GM23338 (cell line): ENCODE results near the gene PANK4. TPM values are rescaled to one million over a fixed set of nuclear protein-coding genes. Genes with fewer than 3 reads are reported as not detected.

Source experiments
- ATAC-seq: fragments of 200-7000 bp; cut with Tn5 transposase; 3 replicates; pipeline ENCODE4 v1.9.1; 2020
- DNase-seq: peaks from one replicate; pipeline ENCODE4 v3.0.0-alpha.2; 2015; ENCODE audit warnings: low spot score
- H2AFZ ChIP-seq: fragments of 200-600 bp; sonication (generic); 2 replicates; pipeline ENCODE4 v1.8.0; 2016; ENCODE audit warnings: antibody characterized with exemption, mild to moderate bottlenecking, moderate library complexity
- H3F3A ChIP-seq: fragments of 200-600 bp; sonication (generic); replicated peaks from 2 replicates; pipeline ENCODE4 v1.8.0; 2017; ENCODE audit warnings: antibody characterized with exemption, mixed run types, low read depth
- H3K27ac ChIP-seq: fragments of 200-600 bp; sonication (generic); 2 replicates; pipeline ENCODE4 v1.6.1; 2016; ENCODE audit warnings: low read depth
- H3K27me3 ChIP-seq: fragments of 200-600 bp; sonication (generic); 2 replicates; pipeline ENCODE4 v1.8.0; 2016; ENCODE audit warnings: mild to moderate bottlenecking, mixed run types, moderate library complexity; ENCODE audit not compliant: insufficient read depth
- H3K36me3 ChIP-seq: fragments of 200-600 bp; sonication (generic); 2 replicates; pipeline ENCODE4 v1.8.0; 2016; ENCODE audit warnings: mild to moderate bottlenecking; ENCODE audit not compliant: insufficient read depth
- H3K4me1 ChIP-seq: fragments of 200-600 bp; sonication (generic); 2 replicates; pipeline ENCODE4 v1.8.0; 2016; ENCODE audit warnings: mild to moderate bottlenecking, moderate library complexity; ENCODE audit not compliant: insufficient read depth
- H3K4me2 ChIP-seq: fragments of 200-600 bp; sonication (generic); 2 replicates; pipeline ENCODE4 v1.7.1; 2017; ENCODE audit warnings: mixed run types
- H3K4me3 ChIP-seq: fragments of 200-600 bp; sonication (generic); 2 replicates; pipeline ENCODE4 v1.6.1; 2016; ENCODE audit warnings: mixed run types
- H3K79me2 ChIP-seq: fragments of 200-600 bp; sonication (generic); replicated peaks from 2 replicates; pipeline ENCODE4 v1.8.0; 2017; ENCODE audit warnings: mild to moderate bottlenecking; ENCODE audit not compliant: insufficient read depth
- H3K9me2 ChIP-seq: fragments of 200-600 bp; sonication (generic); 2 replicates; pipeline ENCODE4 v1.8.0; 2017; ENCODE audit not compliant: insufficient read depth
- H4K20me1 ChIP-seq: fragments of 200-600 bp; sonication (generic); replicated peaks from 2 replicates; pipeline ENCODE4 v1.8.0; 2017; ENCODE audit warnings: mild to moderate bottlenecking; ENCODE audit not compliant: insufficient read depth
- H3K27ac Mint-ChIP-seq: 2 replicates; pipeline ENCODE4 v1.8.0; 2020; ENCODE audit warnings: inconsistent platforms, mild to moderate bottlenecking, moderate library complexity, mixed read lengths
- H3K27me3 Mint-ChIP-seq: 3 replicates; pipeline ENCODE4 v1.8.0; 2022; ENCODE audit warnings: low read depth, mild to moderate bottlenecking, moderate library complexity, mixed read lengths, inconsistent platforms; ENCODE audit not compliant: insufficient read depth, poor library complexity
- H3K36me3 Mint-ChIP-seq: 3 replicates; pipeline ENCODE4 v1.8.0; 2021; ENCODE audit warnings: low read depth, mild to moderate bottlenecking, inconsistent platforms, moderate library complexity, mixed read lengths
- H3K4me1 Mint-ChIP-seq: 3 replicates; pipeline ENCODE4 v1.8.0; 2020; ENCODE audit warnings: mild to moderate bottlenecking, inconsistent platforms, mixed read lengths
- H3K4me3 Mint-ChIP-seq: 3 replicates; pipeline ENCODE4 v1.8.0; 2021; ENCODE audit warnings: moderate library complexity, mild to moderate bottlenecking, inconsistent platforms, mixed read lengths
- H3K9me3 Mint-ChIP-seq: 3 replicates; pipeline ENCODE4 v1.8.0; 2020; ENCODE audit warnings: moderate library complexity, mild to moderate bottlenecking, inconsistent platforms, mixed read lengths
- CREB1 ChIP-seq: fragments of 250-450 bp; sonication (Bioruptor Pico); IDR thresholded peaks from 2 replicates; pipeline ENCODE4 v1.5.0; 2020; ENCODE audit warnings: low read depth, mild to moderate bottlenecking, moderate library complexity
- EZH2 ChIP-seq: fragments of 200-600 bp; sonication (generic); IDR thresholded peaks from one replicate; pipeline ENCODE4 v1.8.0; 2017; ENCODE audit warnings: antibody characterized with exemption, mild to moderate bottlenecking, low read depth; ENCODE audit not compliant: unreplicated experiment
- JUNB ChIP-seq: IDR thresholded peaks from one replicate; pipeline ENCODE4 v1.6.1; 2016; ENCODE audit warnings: antibody characterized with exemption; ENCODE audit not compliant: unreplicated experiment
- NANOG ChIP-seq: IDR thresholded peaks from 2 replicates; pipeline ENCODE4 v1.6.1; 2016; ENCODE audit warnings: antibody characterized with exemption, borderline replicate concordance
- POLR2AphosphoS5 ChIP-seq: IDR thresholded peaks from 2 replicates; pipeline ENCODE4 v1.6.1; 2016; ENCODE audit warnings: antibody characterized with exemption, low read depth
- STAT1 ChIP-seq: IDR thresholded peaks from one replicate; pipeline ENCODE4 v1.6.1; 2016; ENCODE audit warnings: antibody characterized with exemption; ENCODE audit not compliant: unreplicated experiment
- ZNF331 ChIP-seq: fragments of 250-450 bp; sonication (Bioruptor Pico); IDR thresholded peaks from 2 replicates; pipeline ENCODE4 v1.5.0; 2020; ENCODE audit warnings: low read depth, mild to moderate bottlenecking, moderate library complexity
- polyA plus RNA-seq: library from polyadenylated mRNA; unstranded; fragments of >200 nt; fragmentation: Nextera tagmentation; extraction: Ambion mirVana; gene quantifications from 2 replicates; pipeline ENCODE4 v1.2.1, GENCODE V29; 2016
- total RNA-seq: library from RNA; depleted of rRNA; stranded (reverse); fragments of >200 nt; shearing (Covaris generic); gene quantifications from 2 replicates; pipeline ENCODE4 v1.2.3, GENCODE V29; 2014
- TF ChIP-seq, protein P1 (sequence below): fragments of 250-450 bp; sonication (Bioruptor Pico); IDR thresholded peaks from 2 replicates; pipeline ENCODE4 v1.5.0; 2020; ENCODE audit warnings: mild to moderate bottlenecking, moderate library complexity
- TF ChIP-seq, protein P2 (sequence below): IDR thresholded peaks from one replicate; pipeline ENCODE4 v1.6.1; 2018; ENCODE audit warnings: antibody characterized with exemption; ENCODE audit not compliant: unreplicated experiment
- TF ChIP-seq, protein P3 (sequence below): IDR thresholded peaks from 2 replicates; pipeline ENCODE4 v1.6.1; 2016; ENCODE audit warnings: antibody characterized with exemption
- TF ChIP-seq, protein P4 (sequence below), 2 experiments: fragments of 200-600 bp in 1 of 2; sonication (generic) in 1 of 2; conservative IDR thresholded peaks; 2 replicates each; pipeline versions ENCODE4 v1.5.1 to v1.6.1; 2016 to 2017; ENCODE audit warnings: antibody characterized with exemption in 2 of 2, low read depth in 2 of 2, mild to moderate bottlenecking in 2 of 2, moderate library complexity in 1 of 2

The PANK4 gene
- total and polyA plus RNA-seq, 2 experiments from 2014 or later, result 25.8 to 43.7 TPM

DNA sequence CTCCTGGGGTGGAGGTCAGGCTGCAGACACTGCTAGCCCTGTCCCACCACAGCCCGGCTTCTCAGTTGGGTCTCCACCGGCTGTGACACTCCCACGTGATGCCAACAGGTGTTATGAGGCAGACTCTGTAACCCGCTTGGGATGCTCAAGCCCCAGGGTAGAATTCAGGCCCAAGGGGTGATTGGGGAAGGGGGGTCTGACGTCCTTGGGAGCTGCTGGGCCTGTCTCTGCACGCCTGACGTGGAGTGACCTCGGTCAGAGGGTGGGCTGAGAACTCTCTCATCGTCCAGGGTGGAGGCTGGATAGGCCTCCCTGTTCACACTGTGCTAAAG is 11.4 kb upstream of the PANK4 start:
- no peak overlapping the region for H3K27ac ChIP-seq
- H3K27me3 ChIP-seq, result peaks cover 25% of the 10 kb centered on the region
- H3K4me1 ChIP-seq, result peaks cover 9% of the 10 kb centered on the region
- H3K4me2 ChIP-seq, result no peak overlapping the region
- H3K9me2 ChIP-seq, result no peaks in the 10 kb centered on the region
- ATAC-seq, result no peak
- Mint-ChIP-seq H3K27ac (no peak overlapping the region), H3K4me3 (no peak overlapping the region), H3K9me3 (no peaks in the 10 kb centered on the region), H3K4me1 (peaks cover 16% of the 10 kb centered on the region), H3K27me3 (peaks cover 33% of the 10 kb centered on the region), H3K36me3 (no peaks in the 10 kb centered on the region)
- H3K79me2 ChIP-seq, result no peaks in the 10 kb centered on the region
- no peak overlapping the region for H3K4me3 ChIP-seq
- no peak for DNase-seq
- H3F3A ChIP-seq, result 0 out of 2 replicates have a peak, but pooled peaks cover 3% of the 10 kb centered on the region
- no peaks in the 10 kb centered on the region for H3K36me3 ChIP-seq
- H4K20me1 ChIP-seq, result no peaks in the 10 kb centered on the region
- TF ChIP-seq JUNB, result no peak
- TF ChIP-seq POLR2AphosphoS5, result no peak
- no peak for TF ChIP-seq ZNF331 (CRISPR knock-in tag)
- TF ChIP-seq, protein P1, sequence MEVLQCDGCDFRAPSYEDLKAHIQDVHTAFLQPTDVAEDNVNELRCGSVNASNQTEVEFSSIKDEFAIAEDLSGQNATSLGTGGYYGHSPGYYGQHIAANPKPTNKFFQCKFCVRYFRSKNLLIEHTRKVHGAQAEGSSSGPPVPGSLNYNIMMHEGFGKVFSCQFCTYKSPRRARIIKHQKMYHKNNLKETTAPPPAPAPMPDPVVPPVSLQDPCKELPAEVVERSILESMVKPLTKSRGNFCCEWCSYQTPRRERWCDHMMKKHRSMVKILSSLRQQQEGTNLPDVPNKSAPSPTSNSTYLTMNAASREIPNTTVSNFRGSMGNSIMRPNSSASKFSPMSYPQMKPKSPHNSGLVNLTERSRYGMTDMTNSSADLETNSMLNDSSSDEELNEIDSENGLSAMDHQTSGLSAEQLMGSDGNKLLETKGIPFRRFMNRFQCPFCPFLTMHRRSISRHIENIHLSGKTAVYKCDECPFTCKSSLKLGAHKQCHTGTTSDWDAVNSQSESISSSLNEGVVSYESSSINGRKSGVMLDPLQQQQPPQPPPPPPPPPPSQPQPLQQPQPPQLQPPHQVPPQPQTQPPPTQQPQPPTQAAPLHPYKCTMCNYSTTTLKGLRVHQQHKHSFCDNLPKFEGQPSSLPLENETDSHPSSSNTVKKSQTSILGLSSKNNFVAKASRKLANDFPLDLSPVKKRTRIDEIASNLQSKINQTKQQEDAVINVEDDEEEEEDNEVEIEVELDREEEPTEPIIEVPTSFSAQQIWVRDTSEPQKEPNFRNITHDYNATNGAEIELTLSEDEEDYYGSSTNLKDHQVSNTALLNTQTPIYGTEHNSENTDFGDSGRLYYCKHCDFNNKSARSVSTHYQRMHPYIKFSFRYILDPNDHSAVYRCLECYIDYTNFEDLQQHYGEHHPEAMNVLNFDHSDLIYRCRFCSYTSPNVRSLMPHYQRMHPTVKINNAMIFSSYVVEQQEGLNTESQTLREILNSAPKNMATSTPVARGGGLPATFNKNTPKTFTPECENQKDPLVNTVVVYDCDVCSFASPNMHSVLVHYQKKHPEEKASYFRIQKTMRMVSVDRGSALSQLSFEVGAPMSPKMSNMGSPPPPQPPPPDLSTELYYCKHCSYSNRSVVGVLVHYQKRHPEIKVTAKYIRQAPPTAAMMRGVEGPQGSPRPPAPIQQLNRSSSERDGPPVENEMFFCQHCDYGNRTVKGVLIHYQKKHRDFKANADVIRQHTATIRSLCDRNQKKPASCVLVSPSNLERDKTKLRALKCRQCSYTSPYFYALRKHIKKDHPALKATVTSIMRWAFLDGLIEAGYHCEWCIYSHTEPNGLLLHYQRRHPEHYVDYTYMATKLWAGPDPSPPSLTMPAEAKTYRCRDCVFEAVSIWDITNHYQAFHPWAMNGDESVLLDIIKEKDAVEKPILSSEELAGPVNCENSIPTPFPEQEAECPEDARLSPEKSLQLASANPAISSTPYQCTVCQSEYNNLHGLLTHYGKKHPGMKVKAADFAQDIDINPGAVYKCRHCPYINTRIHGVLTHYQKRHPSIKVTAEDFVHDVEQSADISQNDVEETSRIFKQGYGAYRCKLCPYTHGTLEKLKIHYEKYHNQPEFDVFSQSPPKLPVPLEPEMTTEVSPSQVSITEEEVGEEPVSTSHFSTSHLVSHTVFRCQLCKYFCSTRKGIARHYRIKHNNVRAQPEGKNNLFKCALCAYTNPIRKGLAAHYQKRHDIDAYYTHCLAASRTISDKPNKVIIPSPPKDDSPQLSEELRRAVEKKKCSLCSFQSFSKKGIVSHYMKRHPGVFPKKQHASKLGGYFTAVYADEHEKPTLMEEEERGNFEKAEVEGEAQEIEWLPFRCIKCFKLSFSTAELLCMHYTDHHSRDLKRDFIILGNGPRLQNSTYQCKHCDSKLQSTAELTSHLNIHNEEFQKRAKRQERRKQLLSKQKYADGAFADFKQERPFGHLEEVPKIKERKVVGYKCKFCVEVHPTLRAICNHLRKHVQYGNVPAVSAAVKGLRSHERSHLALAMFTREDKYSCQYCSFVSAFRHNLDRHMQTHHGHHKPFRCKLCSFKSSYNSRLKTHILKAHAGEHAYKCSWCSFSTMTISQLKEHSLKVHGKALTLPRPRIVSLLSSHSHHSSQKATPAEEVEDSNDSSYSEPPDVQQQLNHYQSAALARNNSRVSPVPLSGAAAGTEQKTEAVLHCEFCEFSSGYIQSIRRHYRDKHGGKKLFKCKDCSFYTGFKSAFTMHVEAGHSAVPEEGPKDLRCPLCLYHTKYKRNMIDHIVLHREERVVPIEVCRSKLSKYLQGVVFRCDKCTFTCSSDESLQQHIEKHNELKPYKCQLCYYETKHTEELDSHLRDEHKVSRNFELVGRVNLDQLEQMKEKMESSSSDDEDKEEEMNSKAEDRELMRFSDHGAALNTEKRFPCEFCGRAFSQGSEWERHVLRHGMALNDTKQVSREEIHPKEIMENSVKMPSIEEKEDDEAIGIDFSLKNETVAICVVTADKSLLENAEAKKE (CRISPR knock-in tag), result no peak
- TF ChIP-seq, protein P2, sequence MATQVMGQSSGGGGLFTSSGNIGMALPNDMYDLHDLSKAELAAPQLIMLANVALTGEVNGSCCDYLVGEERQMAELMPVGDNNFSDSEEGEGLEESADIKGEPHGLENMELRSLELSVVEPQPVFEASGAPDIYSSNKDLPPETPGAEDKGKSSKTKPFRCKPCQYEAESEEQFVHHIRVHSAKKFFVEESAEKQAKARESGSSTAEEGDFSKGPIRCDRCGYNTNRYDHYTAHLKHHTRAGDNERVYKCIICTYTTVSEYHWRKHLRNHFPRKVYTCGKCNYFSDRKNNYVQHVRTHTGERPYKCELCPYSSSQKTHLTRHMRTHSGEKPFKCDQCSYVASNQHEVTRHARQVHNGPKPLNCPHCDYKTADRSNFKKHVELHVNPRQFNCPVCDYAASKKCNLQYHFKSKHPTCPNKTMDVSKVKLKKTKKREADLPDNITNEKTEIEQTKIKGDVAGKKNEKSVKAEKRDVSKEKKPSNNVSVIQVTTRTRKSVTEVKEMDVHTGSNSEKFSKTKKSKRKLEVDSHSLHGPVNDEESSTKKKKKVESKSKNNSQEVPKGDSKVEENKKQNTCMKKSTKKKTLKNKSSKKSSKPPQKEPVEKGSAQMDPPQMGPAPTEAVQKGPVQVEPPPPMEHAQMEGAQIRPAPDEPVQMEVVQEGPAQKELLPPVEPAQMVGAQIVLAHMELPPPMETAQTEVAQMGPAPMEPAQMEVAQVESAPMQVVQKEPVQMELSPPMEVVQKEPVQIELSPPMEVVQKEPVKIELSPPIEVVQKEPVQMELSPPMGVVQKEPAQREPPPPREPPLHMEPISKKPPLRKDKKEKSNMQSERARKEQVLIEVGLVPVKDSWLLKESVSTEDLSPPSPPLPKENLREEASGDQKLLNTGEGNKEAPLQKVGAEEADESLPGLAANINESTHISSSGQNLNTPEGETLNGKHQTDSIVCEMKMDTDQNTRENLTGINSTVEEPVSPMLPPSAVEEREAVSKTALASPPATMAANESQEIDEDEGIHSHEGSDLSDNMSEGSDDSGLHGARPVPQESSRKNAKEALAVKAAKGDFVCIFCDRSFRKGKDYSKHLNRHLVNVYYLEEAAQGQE, result no peak
- TF ChIP-seq, protein P3, sequence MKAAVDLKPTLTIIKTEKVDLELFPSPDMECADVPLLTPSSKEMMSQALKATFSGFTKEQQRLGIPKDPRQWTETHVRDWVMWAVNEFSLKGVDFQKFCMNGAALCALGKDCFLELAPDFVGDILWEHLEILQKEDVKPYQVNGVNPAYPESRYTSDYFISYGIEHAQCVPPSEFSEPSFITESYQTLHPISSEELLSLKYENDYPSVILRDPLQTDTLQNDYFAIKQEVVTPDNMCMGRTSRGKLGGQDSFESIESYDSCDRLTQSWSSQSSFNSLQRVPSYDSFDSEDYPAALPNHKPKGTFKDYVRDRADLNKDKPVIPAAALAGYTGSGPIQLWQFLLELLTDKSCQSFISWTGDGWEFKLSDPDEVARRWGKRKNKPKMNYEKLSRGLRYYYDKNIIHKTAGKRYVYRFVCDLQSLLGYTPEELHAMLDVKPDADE, result no peak
- no peak for TF ChIP-seq CREB1 (CRISPR knock-in tag)
- TF ChIP-seq STAT1, result no peak
- TF ChIP-seq EZH2, result no peak
- no peak for TF ChIP-seq NANOG
- TF ChIP-seq, protein P4, sequence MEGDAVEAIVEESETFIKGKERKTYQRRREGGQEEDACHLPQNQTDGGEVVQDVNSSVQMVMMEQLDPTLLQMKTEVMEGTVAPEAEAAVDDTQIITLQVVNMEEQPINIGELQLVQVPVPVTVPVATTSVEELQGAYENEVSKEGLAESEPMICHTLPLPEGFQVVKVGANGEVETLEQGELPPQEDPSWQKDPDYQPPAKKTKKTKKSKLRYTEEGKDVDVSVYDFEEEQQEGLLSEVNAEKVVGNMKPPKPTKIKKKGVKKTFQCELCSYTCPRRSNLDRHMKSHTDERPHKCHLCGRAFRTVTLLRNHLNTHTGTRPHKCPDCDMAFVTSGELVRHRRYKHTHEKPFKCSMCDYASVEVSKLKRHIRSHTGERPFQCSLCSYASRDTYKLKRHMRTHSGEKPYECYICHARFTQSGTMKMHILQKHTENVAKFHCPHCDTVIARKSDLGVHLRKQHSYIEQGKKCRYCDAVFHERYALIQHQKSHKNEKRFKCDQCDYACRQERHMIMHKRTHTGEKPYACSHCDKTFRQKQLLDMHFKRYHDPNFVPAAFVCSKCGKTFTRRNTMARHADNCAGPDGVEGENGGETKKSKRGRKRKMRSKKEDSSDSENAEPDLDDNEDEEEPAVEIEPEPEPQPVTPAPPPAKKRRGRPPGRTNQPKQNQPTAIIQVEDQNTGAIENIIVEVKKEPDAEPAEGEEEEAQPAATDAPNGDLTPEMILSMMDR (conservative IDR thresholded peaks at IDR 0.05; ENCODE audit: low read depth in 2 of 2), result no peak
- no peak overlapping the region for H2AFZ ChIP-seq
